Spleen (tissue), 7 donors: ENCODE data around the gene FAM47E.

Source experiments
- POLR2A ChIP-seq, 3 donors: fragments of 450-650 bp; IDR thresholded peaks; one replicate each; pipeline ENCODE4 v1.5.1; 2017; ENCODE audit warnings: antibody characterized with exemption in 3 of 3, mild to moderate bottlenecking in 1 of 3
- POLR2AphosphoS5 ChIP-seq, 3 donors: sonication (generic); formaldehyde crosslinking; IDR thresholded peaks; one replicate each; pipeline ENCODE4 v1.5.1; 2017; ENCODE audit warnings: antibody characterized with exemption in 3 of 3
- TF ChIP-seq, protein P1 (sequence below), 11 experiments: fragments of 200-600 bp in 7 of 11; fragments of 450-650 bp in 4 of 11; sonication (generic) in 4 of 11; IDR thresholded peaks in 8 of 11; conservative IDR thresholded peaks in 3 of 11; 1 replicate in 7 of 11; 2 replicates in 4 of 11; pipeline versions ENCODE4 v1.4.0 to v1.8.0; 2016 to 2021; ENCODE audit warnings: antibody characterized with exemption in 11 of 11, inconsistent platforms in 4 of 11, mild to moderate bottlenecking in 1 of 11
- donor health status: DM: no; HTN: no; CAD: no; lungs with moderate emphysema.
- donor health status: DM: no; HTN: no; CAD: no.
- donor health status: DM: no; HTN: no; CAD: no.

- TF ChIP-seq, protein P1, sequence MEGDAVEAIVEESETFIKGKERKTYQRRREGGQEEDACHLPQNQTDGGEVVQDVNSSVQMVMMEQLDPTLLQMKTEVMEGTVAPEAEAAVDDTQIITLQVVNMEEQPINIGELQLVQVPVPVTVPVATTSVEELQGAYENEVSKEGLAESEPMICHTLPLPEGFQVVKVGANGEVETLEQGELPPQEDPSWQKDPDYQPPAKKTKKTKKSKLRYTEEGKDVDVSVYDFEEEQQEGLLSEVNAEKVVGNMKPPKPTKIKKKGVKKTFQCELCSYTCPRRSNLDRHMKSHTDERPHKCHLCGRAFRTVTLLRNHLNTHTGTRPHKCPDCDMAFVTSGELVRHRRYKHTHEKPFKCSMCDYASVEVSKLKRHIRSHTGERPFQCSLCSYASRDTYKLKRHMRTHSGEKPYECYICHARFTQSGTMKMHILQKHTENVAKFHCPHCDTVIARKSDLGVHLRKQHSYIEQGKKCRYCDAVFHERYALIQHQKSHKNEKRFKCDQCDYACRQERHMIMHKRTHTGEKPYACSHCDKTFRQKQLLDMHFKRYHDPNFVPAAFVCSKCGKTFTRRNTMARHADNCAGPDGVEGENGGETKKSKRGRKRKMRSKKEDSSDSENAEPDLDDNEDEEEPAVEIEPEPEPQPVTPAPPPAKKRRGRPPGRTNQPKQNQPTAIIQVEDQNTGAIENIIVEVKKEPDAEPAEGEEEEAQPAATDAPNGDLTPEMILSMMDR (IDR thresholded peaks at IDR 0.05 in 8 of 11, conservative IDR thresholded peaks at IDR 0.05 in 3 of 11), result no peak
- TF ChIP-seq POLR2A (IDR thresholded peaks at IDR 0.05) (no peak), POLR2AphosphoS5 (IDR thresholded peaks at IDR 0.05) (no peak)
Measured at GRCh38 chr4:76283900-76284299, 32.4 kb downstream of the FAM47E start.
